HFF-Myc (cell line): ENCODE results near the gene TDRKH.
"Not testable (repeated sequence)": the region's sequence is repeated elsewhere in the genome, so short reads cannot be mapped to it uniquely, and the experiment has no call there.

Source experiments
- DNase-seq: peaks from one replicate; pipeline ENCODE4 v3.0.0-alpha.2; 2011; ENCODE audit warnings: low read depth; ENCODE audit errors: extremely low read depth
- H3K4me3 ChIP-seq: replicated peaks from 2 replicates; pipeline ENCODE4 v1.5.1; 2011; ENCODE audit warnings: low read depth, mild to moderate bottlenecking, control low read depth, low read length
- TF ChIP-seq, protein P1 (sequence below): IDR thresholded peaks from 2 replicates; pipeline ENCODE4 v1.5.1; 2012; ENCODE audit warnings: mild to moderate bottlenecking, low read depth, low read length, control low read depth; ENCODE audit errors: missing control alignments

TDRKH gene

GRCh38 chr1:151774256-151774922 is 15.9 kb downstream of the TDRKH start:
- H3K4me3 ChIP-seq = no peak overlapping the region
- no peak for DNase-seq
- TF ChIP-seq, protein P1, sequence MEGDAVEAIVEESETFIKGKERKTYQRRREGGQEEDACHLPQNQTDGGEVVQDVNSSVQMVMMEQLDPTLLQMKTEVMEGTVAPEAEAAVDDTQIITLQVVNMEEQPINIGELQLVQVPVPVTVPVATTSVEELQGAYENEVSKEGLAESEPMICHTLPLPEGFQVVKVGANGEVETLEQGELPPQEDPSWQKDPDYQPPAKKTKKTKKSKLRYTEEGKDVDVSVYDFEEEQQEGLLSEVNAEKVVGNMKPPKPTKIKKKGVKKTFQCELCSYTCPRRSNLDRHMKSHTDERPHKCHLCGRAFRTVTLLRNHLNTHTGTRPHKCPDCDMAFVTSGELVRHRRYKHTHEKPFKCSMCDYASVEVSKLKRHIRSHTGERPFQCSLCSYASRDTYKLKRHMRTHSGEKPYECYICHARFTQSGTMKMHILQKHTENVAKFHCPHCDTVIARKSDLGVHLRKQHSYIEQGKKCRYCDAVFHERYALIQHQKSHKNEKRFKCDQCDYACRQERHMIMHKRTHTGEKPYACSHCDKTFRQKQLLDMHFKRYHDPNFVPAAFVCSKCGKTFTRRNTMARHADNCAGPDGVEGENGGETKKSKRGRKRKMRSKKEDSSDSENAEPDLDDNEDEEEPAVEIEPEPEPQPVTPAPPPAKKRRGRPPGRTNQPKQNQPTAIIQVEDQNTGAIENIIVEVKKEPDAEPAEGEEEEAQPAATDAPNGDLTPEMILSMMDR = no peak

DNA sequence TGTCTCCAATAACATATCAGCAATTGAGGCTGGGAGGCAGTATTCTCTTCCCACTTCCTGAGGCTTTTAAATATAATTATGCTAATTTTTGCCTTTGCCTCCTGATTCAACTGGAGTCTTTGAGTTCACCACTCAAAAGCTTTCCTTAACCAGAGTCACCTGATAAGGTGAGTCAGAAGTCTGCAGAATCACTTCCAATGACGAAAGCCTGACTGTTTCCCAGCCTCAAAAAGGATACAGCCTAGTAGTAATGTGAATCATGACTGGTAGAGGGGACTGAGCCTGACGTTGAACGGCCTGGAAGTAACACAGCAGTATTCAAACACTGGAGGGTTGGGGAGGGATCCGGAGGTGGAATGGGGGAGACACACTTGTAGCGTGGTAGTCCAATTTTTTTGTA is 16.6 kb downstream of the TDRKH start:
- no peak for DNase-seq
- no peak overlapping the region for H3K4me3 ChIP-seq
- TF ChIP-seq, protein P1 = no peak

- H3K4me3 ChIP-seq, DNase-seq: not testable (repeated sequence)
Measured at GRCh38 chr1:151769270-151769669, 21.0 kb downstream of the TDRKH start.

DNA sequence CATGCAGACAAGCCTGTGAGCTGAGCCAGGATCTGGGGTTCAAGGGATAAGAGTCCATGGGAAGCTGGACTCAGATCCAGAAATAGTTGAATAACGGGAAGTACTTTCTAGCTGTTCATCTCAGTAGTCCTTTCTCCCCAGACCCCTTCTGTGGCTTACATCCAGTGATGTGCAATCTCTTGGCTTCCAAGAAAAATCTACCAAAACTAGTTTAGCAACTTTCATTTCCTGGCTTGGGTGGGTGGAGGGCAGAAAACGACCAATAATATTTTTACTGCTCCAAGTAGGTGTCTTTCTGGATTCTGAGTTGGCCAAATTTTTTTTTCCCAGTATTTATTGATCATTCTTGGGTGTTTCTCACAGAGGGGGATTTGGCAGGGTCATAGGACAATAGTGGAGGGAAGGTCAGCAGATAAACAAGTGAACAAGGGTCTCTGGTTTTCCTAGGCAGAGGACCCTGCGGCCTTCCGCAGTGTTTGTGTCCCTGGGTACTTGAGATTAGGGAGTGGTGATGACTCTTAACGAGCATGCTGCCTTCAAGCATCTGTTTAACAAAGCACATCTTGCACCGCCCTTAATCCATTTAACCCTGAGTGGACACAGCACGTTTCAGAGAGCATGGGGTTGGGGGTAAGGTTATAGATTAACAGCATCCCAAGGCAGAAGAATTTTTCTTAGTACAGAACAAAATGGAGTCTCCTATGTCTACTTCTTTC is 21.8 kb downstream of the TDRKH start:
- not testable (repeated sequence) for DNase-seq, H3K4me3 ChIP-seq

GRCh38 chr1:151763990-151764389 is 26.3 kb downstream of the TDRKH start:
- TF ChIP-seq, protein P1 = no peak
- DNase-seq = no peak
- H3K4me3 ChIP-seq = peak overlapping the region; percentile 72

DNA sequence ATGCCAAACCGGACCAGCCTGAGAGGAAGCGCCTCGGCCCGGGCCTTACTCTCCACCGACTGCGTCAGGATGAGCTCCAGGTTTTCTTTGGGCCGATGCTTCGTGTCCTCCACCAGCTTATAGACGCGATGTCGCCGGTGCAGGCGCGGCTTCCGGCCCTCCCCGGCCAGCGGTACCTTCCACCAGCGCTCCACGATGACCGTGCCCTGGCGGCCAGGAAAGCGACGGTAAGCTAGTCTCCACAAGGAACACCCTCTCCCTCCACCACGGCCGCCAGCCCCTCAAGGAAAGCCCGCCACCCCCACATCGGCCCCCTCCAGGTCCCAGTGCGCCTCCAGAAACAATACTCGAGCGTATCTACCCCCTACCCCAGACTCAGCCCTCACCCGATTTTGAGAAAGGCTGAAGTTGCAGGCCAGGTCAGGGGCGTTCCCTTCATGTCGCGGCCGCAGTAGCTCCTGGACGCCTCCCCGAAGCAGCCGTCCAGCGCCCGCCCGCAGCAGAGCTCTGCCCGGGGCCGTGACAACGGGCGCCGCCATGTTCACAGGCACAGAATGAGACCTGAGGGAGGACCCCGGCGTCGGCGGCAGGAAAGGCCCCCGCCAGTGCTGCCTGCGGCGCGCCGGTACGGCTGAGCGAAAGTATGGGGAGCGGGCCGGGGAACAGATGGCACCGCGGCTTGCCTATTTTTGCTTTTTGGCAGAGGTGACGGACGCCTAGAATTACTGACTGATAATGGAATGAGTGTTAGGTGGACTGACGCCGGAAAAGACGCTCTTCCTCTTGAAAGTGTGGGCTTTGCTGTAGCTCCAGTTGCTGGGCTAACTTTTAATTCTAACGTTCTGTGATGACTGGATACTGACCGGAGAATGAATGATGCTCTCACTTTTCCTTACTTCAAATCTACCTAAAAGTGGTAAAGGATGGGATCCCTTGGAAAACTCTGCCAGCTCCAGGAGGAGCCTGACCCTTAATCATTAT is 27.1 kb downstream of the TDRKH start, which contains the start of gene MRPL9:
Gene MRPL9 (minus strand): TSS at position 556 of the 981 bp plus-strand sequence. CDS start 17 bp downstream, at position 539.
- H3K4me3 ChIP-seq = peak within 1 kb of the TSS; percentile 72
- TF ChIP-seq, protein P1 = no peak
- peak; percentile 29 for DNase-seq

- DNase-seq = no peak
- H3K4me3 ChIP-seq = no peak overlapping the region
- TF ChIP-seq, protein P1 = no peak
Measured at GRCh38 chr1:151760597-151761385, 29.5 kb downstream of the TDRKH start.
